Trophoblast cell (in vitro differentiated cells and primary cell): Measurements from ENCODE around the gene KIT.

Experiments
- DNase-seq, 2 donors: peaks; one replicate each; pipeline ENCODE4 v3.0.0-alpha.2; 2016
- H2AFZ ChIP-seq: 2 replicates; pipeline ENCODE4 v1.6.1; 2013; ENCODE audit warnings: low read length, moderate library complexity, mild to moderate bottlenecking; ENCODE audit not compliant: insufficient read depth, poor library complexity
- H2AK5ac ChIP-seq: 2 replicates; pipeline ENCODE4 v1.6.1; 2013; ENCODE audit warnings: mild to moderate bottlenecking, low read length
- H2BK120ac ChIP-seq: 2 replicates; pipeline ENCODE4 v1.6.1; 2013; ENCODE audit warnings: low read length, mild to moderate bottlenecking, moderate library complexity; ENCODE audit not compliant: insufficient read depth, poor library complexity
- H2BK12ac ChIP-seq: 2 replicates; pipeline ENCODE4 v1.6.1; 2013; ENCODE audit warnings: mild to moderate bottlenecking, low read length, moderate library complexity
- H2BK5ac ChIP-seq: 2 replicates; pipeline ENCODE4 v1.6.1; 2013; ENCODE audit warnings: low read length, low read depth, moderate library complexity, mild to moderate bottlenecking; ENCODE audit not compliant: poor library complexity
- H3K14ac ChIP-seq: 2 replicates; pipeline ENCODE4 v1.6.1; 2013; ENCODE audit warnings: mild to moderate bottlenecking, low read length
- H3K18ac ChIP-seq: 2 replicates; pipeline ENCODE4 v1.6.1; 2013; ENCODE audit warnings: mild to moderate bottlenecking, low read length
- H3K23ac ChIP-seq: 2 replicates; pipeline ENCODE4 v1.6.1; 2013; ENCODE audit warnings: low read length
- H3K27ac ChIP-seq: 2 replicates; pipeline ENCODE4 v1.5.1; 2013; ENCODE audit warnings: low read depth, mild to moderate bottlenecking, inconsistent platforms, low read length, moderate library complexity
- H3K27me3 ChIP-seq: 2 replicates; pipeline ENCODE4 v1.6.1; 2013; ENCODE audit warnings: inconsistent platforms, mild to moderate bottlenecking, low read length, moderate library complexity; ENCODE audit not compliant: insufficient read depth
- H3K36me3 ChIP-seq, 2 experiments: 1 replicate in 1 of 2; 2 replicates in 1 of 2; pipeline ENCODE4 v1.6.1; 2013; ENCODE audit warnings: low read length in 2 of 2, mild to moderate bottlenecking in 2 of 2, moderate library complexity in 1 of 2; ENCODE audit not compliant: insufficient read depth in 2 of 2, control insufficient read depth in 1 of 2
- H3K4ac ChIP-seq: 2 replicates; pipeline ENCODE4 v1.6.1; 2013; ENCODE audit warnings: low read depth, mild to moderate bottlenecking, low read length, moderate library complexity
- H3K4me1 ChIP-seq, 2 experiments: 1 replicate in 1 of 2; 2 replicates in 1 of 2; pipeline ENCODE4 v1.6.1; 2013; ENCODE audit warnings: low read length in 2 of 2, mild to moderate bottlenecking in 2 of 2, moderate library complexity in 1 of 2; ENCODE audit not compliant: insufficient read depth in 2 of 2, control insufficient read depth in 1 of 2
- H3K4me2 ChIP-seq: 2 replicates; pipeline ENCODE4 v1.6.1; 2013; ENCODE audit warnings: inconsistent platforms, mild to moderate bottlenecking, low read length, moderate library complexity
- H3K4me3 ChIP-seq: 2 replicates; pipeline ENCODE4 v1.5.1; 2013; ENCODE audit warnings: mild to moderate bottlenecking, low read depth, low read length, inconsistent platforms
- H3K79me1 ChIP-seq: one replicate; pipeline ENCODE4 v1.6.1; 2013; ENCODE audit warnings: low read length
- H3K79me2 ChIP-seq: 2 replicates; pipeline ENCODE4 v1.6.1; 2013; ENCODE audit warnings: low read length, mild to moderate bottlenecking; ENCODE audit not compliant: control insufficient read depth, insufficient read depth, poor library complexity
- H3K9ac ChIP-seq: 2 replicates; pipeline ENCODE4 v1.6.1; 2013; ENCODE audit warnings: mild to moderate bottlenecking, low read length
- H3K9me3 ChIP-seq: 2 replicates; pipeline ENCODE4 v1.6.1; 2013; ENCODE audit warnings: low read depth, mild to moderate bottlenecking, control low read depth, inconsistent platforms, low read length; ENCODE audit not compliant: insufficient read depth
- H4K12ac ChIP-seq: 2 replicates; pipeline ENCODE4 v1.6.1; 2013; ENCODE audit warnings: low read depth, mild to moderate bottlenecking, low read length, moderate library complexity
- H4K8ac ChIP-seq: 2 replicates; pipeline ENCODE4 v1.6.1; 2013; ENCODE audit warnings: low read depth, mild to moderate bottlenecking, low read length, moderate library complexity
- H4K91ac ChIP-seq: one replicate; pipeline ENCODE4 v1.6.1; 2013; ENCODE audit warnings: low read depth, mild to moderate bottlenecking, low read length, moderate library complexity
- WGBS: extraction: QIAGEN DNeasy Blood & Tissue Kit; methylation state at CpG from one replicate; pipeline ENCODE4 v1.1.7; 2013; ENCODE audit warnings: missing lambda C conversion rate; ENCODE audit not compliant: insufficient read length, insufficient coverage; ENCODE audit errors: extremely low coverage; 5-methylcytosine and 5-hydroxymethylcytosine counted together

KIT gene

DNA sequence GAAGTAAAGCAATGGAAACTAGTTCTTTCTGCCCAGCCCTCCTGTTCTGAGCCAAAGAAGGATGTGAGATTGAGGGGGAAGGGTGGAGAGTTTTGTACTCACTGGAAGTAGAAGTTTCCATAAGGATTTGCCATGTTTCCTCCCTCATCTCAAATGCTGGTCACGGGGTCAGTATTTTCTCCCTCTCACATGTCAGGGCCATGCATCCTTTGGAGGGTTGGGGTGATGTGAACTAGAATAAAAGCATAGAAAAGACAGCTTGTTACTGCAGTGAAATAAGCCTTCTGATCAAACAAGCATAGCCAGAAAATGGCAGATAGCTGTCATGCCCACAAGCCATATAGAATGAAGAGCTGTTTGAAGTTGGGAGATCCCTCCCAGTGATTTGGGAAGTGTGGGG lies 79.7 kb downstream of the KIT start:
- H3K27me3 ChIP-seq, result no peaks in the 10 kb centered on the region
- H4K91ac ChIP-seq, result no peak overlapping the region
- H2AK5ac ChIP-seq, result no peak overlapping the region
- H2BK12ac ChIP-seq, result no peak overlapping the region
- no peak overlapping the region for H3K9ac ChIP-seq
- no peaks in the 10 kb centered on the region for H3K79me1 ChIP-seq
- no peak overlapping the region for H3K4me3 ChIP-seq
- H4K12ac ChIP-seq, result no peak overlapping the region
- no peaks in the 10 kb centered on the region for H3K79me2 ChIP-seq
- no peak overlapping the region for H3K18ac ChIP-seq
- H4K8ac ChIP-seq, result no peak overlapping the region
- no peak overlapping the region for H3K4me2 ChIP-seq
- WGBS, result no CpG with 5 or more reads among the region's 1 CpG
- H3K4me1 ChIP-seq, result no peaks in the 10 kb centered on the region
- H3K9me3 ChIP-seq, result no peaks in the 10 kb centered on the region
- H3K14ac ChIP-seq, result no peak overlapping the region
- no peak overlapping the region for H3K4ac ChIP-seq
- no peak overlapping the region for H3K23ac ChIP-seq
- no peaks in the 10 kb centered on the region for H3K36me3 ChIP-seq
- H2AFZ ChIP-seq, result no peak overlapping the region
- DNase-seq, result no peak
- H2BK5ac ChIP-seq, result no peak overlapping the region
- H3K27ac ChIP-seq, result no peak overlapping the region
- H2BK120ac ChIP-seq, result no peak overlapping the region

DNA sequence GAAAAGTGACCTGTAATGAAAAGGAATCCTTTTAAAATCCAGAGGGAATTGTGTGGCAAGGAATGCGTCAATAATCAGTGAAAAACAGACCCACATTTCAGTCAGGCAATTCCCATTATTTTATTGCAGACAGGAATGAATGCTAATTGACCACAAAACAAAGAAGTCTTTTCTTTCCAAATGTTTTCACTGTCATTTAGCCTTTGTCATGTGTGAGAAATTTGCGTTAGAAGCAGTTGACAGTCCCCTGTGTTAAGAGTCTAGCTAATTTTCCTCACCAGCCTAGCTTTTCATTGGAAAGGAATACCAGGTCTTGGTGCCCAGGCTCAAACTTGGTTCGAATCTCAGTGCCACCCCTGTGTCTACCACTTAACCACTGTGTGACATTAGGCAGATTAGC lies 83.4 kb downstream of the KIT start:
- DNase-seq, result no peak
- Histone ChIP-seq H3K79me1 (no peaks in the 10 kb centered on the region), H4K8ac (no peak overlapping the region), H3K23ac (no peak overlapping the region), H2BK120ac (no peak overlapping the region), H3K18ac (no peak overlapping the region), H3K27ac (no peak overlapping the region), H3K9ac (no peak overlapping the region), H4K12ac (no peak overlapping the region), H2AK5ac (no peak overlapping the region), H3K4ac (no peak overlapping the region), H3K36me3 (no peaks in the 10 kb centered on the region), H3K14ac (no peak overlapping the region), H2BK12ac (no peak overlapping the region), H3K27me3 (no peaks in the 10 kb centered on the region), H2AFZ (no peak overlapping the region), H2BK5ac (no peak overlapping the region), H3K4me1 (no peaks in the 10 kb centered on the region), H3K79me2 (no peaks in the 10 kb centered on the region), H3K4me2 (no peak overlapping the region), H4K91ac (no peak overlapping the region), H3K4me3 (no peak overlapping the region), H3K9me3 (no peaks in the 10 kb centered on the region)
- no CpG with 5 or more reads among the region's 3 CpGs for WGBS

DNA sequence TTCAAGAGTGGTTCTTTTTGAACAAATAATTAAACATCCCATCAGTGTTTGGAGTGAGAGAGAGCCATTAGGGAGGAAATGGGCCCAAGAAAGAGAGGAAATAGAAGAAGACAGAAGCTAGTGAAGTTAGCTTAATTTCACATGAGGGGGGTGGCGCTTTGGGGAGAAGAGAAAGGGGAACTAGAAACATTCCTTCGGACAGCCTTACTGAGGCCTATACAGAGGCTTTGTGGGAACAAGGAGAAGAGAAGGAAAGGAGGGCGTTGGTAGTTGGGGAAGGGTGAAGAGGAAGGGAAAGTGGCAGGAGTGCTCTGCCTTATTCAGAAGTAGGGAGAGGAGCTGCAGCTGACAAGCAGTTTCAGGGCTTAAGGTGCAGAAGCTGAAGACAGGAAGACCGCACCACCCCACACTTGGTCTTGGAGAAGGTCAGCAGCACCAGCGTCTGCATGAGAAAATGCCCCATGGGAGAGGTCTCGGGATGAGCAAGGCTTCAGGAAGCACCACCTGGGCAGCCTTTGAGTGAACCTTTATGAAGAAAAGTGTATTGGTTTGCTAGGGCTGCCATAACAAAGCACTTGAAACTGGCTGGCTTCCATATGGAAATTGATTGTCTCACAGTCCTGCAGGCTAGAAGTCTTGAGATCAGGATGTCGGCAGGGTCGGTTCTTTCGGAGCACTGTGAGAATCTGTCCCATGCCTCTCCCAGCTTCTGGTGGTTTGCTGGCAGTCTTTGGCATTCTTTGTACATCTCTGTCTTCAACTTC lies 85.1 kb downstream of the KIT start:
- Histone ChIP-seq H2AK5ac (no peak overlapping the region), H3K4me3 (no peak overlapping the region), H2BK12ac (no peak overlapping the region), H4K12ac (no peak overlapping the region), H3K27ac (no peak overlapping the region), H4K8ac (no peak overlapping the region), H2AFZ (no peak overlapping the region), H3K4me2 (no peak overlapping the region), H3K4ac (no peak overlapping the region), H3K9me3 (peaks cover 2% of the 10 kb centered on the region), H3K9ac (no peak overlapping the region), H3K36me3 (no peaks in the 10 kb centered on the region), H3K23ac (no peak overlapping the region), H3K27me3 (no peaks in the 10 kb centered on the region), H4K91ac (no peak overlapping the region), H3K79me2 (no peaks in the 10 kb centered on the region), H3K79me1 (no peaks in the 10 kb centered on the region), H3K4me1 (no peaks in the 10 kb centered on the region), H2BK120ac (no peak overlapping the region), H3K18ac (no peak overlapping the region), H3K14ac (no peak overlapping the region), H2BK5ac (no peak overlapping the region)
- no peak for DNase-seq
- 100% methylated on average over 1 of the region's 9 CpGs for WGBS

DNA sequence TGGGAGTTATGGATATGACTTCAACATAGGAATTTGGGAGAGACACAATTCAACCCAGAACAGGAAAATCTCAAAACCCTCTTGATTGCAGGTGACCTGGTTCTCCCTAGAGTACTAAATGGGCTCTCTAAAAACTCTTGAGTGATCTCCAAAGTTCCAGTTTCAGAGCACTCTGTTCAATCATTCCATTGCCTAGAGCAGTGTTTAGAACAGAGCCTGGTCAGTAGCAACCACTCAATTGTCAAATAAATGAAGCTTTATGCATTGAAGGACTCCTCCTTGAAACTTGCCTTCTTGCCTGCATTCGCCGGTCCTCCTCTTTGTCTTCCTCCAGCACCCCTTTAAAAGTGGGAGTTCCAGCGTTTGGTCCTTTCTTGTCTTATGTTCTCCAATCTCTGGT lies 85.8 kb downstream of the KIT start:
- no CpG with 5 or more reads among the region's 3 CpGs for WGBS
- H4K12ac ChIP-seq, result no peak overlapping the region
- H4K91ac ChIP-seq, result no peak overlapping the region
- no peak overlapping the region for H3K4me3 ChIP-seq
- H3K14ac ChIP-seq, result no peak overlapping the region
- H3K4me2 ChIP-seq, result no peak overlapping the region
- H3K4ac ChIP-seq, result no peak overlapping the region
- no peak overlapping the region for H2AFZ ChIP-seq
- no peak for DNase-seq
- no peaks in the 10 kb centered on the region for H3K79me2 ChIP-seq
- H3K18ac ChIP-seq, result no peak overlapping the region
- H3K27ac ChIP-seq, result no peak overlapping the region
- no peak overlapping the region for H2BK120ac ChIP-seq
- no peak overlapping the region for H2BK5ac ChIP-seq
- no peak overlapping the region for H2AK5ac ChIP-seq
- no peaks in the 10 kb centered on the region for H3K36me3 ChIP-seq
- H4K8ac ChIP-seq, result no peak overlapping the region
- peaks cover 2% of the 10 kb centered on the region for H3K9me3 ChIP-seq
- H2BK12ac ChIP-seq, result no peak overlapping the region
- no peak overlapping the region for H3K9ac ChIP-seq
- no peaks in the 10 kb centered on the region for H3K79me1 ChIP-seq
- no peaks in the 10 kb centered on the region for H3K27me3 ChIP-seq
- H3K4me1 ChIP-seq, result no peaks in the 10 kb centered on the region
- H3K23ac ChIP-seq, result no peak overlapping the region
